ENCODE data around the gene RWDD3. TPM values are rescaled to one million over a fixed set of nuclear protein-coding genes. Genes with fewer than 3 reads are reported as not detected.

Gene RWDD3
- 12.0 and 25.7 TPM in 2 replicates for total RNA-seq (2014; rRNA removed; shearing (Covaris generic); ENCODE audit: low replicate concordance)

- H3K4me3 ChIP-seq, result peak within 1 kb of the TSS; percentile 96
- peaks cover 6% of the 10 kb centered on the region; the same call in 1 of the 2 replicates for H3K36me3 ChIP-seq
- H3K27me3 ChIP-seq, result no peaks in the 10 kb centered on the region
- peak; percentile 92 for DNase-seq
- no peaks in the 10 kb centered on the region for H3K9me3 ChIP-seq
Measured at GRCh38 chr1:95233737-95234500, at the start of gene RWDD3. Gene RWDD3 (plus strand): TSS chr1:95234210. CDS start chr1:95234231, 21 bp downstream.

GRCh38 chr1:95186149-95186548 is 47.9 kb upstream of the RWDD3 start:
- Histone ChIP-seq H3K4me3 (no peak overlapping the region), H3K36me3 (no peaks in the 10 kb centered on the region), H3K9me3 (no peaks in the 10 kb centered on the region), H3K27me3 (no peaks in the 10 kb centered on the region)
- no peak for DNase-seq

- Histone ChIP-seq H3K4me3 (no peak overlapping the region), H3K27me3 (no peaks in the 10 kb centered on the region), H3K9me3 (no peaks in the 10 kb centered on the region), H3K36me3 (no peaks in the 10 kb centered on the region)
- no peak for DNase-seq
Measured at GRCh38 chr1:95193591-95193990, 40.4 kb upstream of the RWDD3 start.

GRCh38 chr1:95195046-95195445 is 39.0 kb upstream of the RWDD3 start:
- no peaks in the 10 kb centered on the region for H3K36me3 ChIP-seq
- no peak for DNase-seq
- no peaks in the 10 kb centered on the region for H3K27me3 ChIP-seq
- H3K9me3 ChIP-seq, result no peaks in the 10 kb centered on the region
- H3K4me3 ChIP-seq, result no peak overlapping the region

- H3K36me3 ChIP-seq, result no peaks in the 10 kb centered on the region
- no peaks in the 10 kb centered on the region for H3K27me3 ChIP-seq
- no peak overlapping the region for H3K4me3 ChIP-seq
- DNase-seq, result no peak
- H3K9me3 ChIP-seq, result no peaks in the 10 kb centered on the region
Measured at GRCh38 chr1:95196017-95196416, 38.0 kb upstream of the RWDD3 start.

- H3K36me3 ChIP-seq, result no peaks in the 10 kb centered on the region
- no peak overlapping the region for H3K4me3 ChIP-seq
- DNase-seq, result no peak
- H3K9me3 ChIP-seq, result no peaks in the 10 kb centered on the region
- H3K27me3 ChIP-seq, result no peaks in the 10 kb centered on the region
Measured at GRCh38 chr1:95197616-95198252, 36.3 kb upstream of the RWDD3 start.

- H3K9me3 ChIP-seq, result no peaks in the 10 kb centered on the region
- no peaks in the 10 kb centered on the region for H3K36me3 ChIP-seq
- no peaks in the 10 kb centered on the region for H3K27me3 ChIP-seq
- H3K4me3 ChIP-seq, result no peak overlapping the region
- DNase-seq, result no peak
Measured at GRCh38 chr1:95201905-95202304, 32.1 kb upstream of the RWDD3 start.

GRCh38 chr1:95203908-95204437 is 30.0 kb upstream of the RWDD3 start:
- Histone ChIP-seq H3K27me3 (no peaks in the 10 kb centered on the region), H3K36me3 (no peaks in the 10 kb centered on the region), H3K9me3 (no peaks in the 10 kb centered on the region), H3K4me3 (no peak overlapping the region)
- no peak for DNase-seq

- no peaks in the 10 kb centered on the region for H3K36me3 ChIP-seq
- no peaks in the 10 kb centered on the region for H3K27me3 ChIP-seq
- H3K4me3 ChIP-seq, result no peak overlapping the region
- no peak for DNase-seq
- H3K9me3 ChIP-seq, result no peaks in the 10 kb centered on the region
Measured at GRCh38 chr1:95206514-95206913, 27.5 kb upstream of the RWDD3 start.

- no peak for DNase-seq
- no peaks in the 10 kb centered on the region for H3K36me3 ChIP-seq
- no peaks in the 10 kb centered on the region for H3K27me3 ChIP-seq
- H3K9me3 ChIP-seq, result no peaks in the 10 kb centered on the region
- no peak overlapping the region for H3K4me3 ChIP-seq
Measured at GRCh38 chr1:95207223-95207935, 26.6 kb upstream of the RWDD3 start.

GRCh38 chr1:95208876-95209275 is 25.1 kb upstream of the RWDD3 start:
- Histone ChIP-seq H3K9me3 (no peaks in the 10 kb centered on the region), H3K36me3 (no peaks in the 10 kb centered on the region), H3K27me3 (no peaks in the 10 kb centered on the region), H3K4me3 (no peak overlapping the region)
- DNase-seq, result no peak

GRCh38 chr1:95209291-95209690 is 24.7 kb upstream of the RWDD3 start:
- no peak for DNase-seq
- Histone ChIP-seq H3K4me3 (no peak overlapping the region), H3K27me3 (no peaks in the 10 kb centered on the region), H3K36me3 (no peaks in the 10 kb centered on the region), H3K9me3 (no peaks in the 10 kb centered on the region)

- Histone ChIP-seq H3K27me3 (no peaks in the 10 kb centered on the region; the same call in 1 of the 2 replicates), H3K9me3 (no peaks in the 10 kb centered on the region)
Measured at GRCh38 chr1:95216292-95216990, 17.6 kb upstream of the RWDD3 start.

GRCh38 chr1:95217371-95217770 is 16.6 kb upstream of the RWDD3 start:
- H3K9me3 ChIP-seq, result no peaks in the 10 kb centered on the region
- H3K36me3 ChIP-seq, result no peaks in the 10 kb centered on the region
- no peaks in the 10 kb centered on the region; the same call in 1 of the 2 replicates for H3K27me3 ChIP-seq
- no peak for DNase-seq
- no peak overlapping the region for H3K4me3 ChIP-seq

More at GRCh38 chr1:95216292-95216990, 17.6 kb upstream of the RWDD3 start:
- H3K4me3 ChIP-seq, result no peak overlapping the region
- no peaks in the 10 kb centered on the region for H3K36me3 ChIP-seq
- no peak for DNase-seq

- DNase-seq, result no peak
- Histone ChIP-seq H3K4me3 (no peak overlapping the region), H3K9me3 (no peaks in the 10 kb centered on the region), H3K36me3 (no peaks in the 10 kb centered on the region), H3K27me3 (no peaks in the 10 kb centered on the region; the same call in 1 of the 2 replicates)
Measured at GRCh38 chr1:95219407-95219806, 14.6 kb upstream of the RWDD3 start.

- Histone ChIP-seq H3K4me3 (no peak overlapping the region), H3K9me3 (no peaks in the 10 kb centered on the region), H3K36me3 (no peaks in the 10 kb centered on the region), H3K27me3 (no peaks in the 10 kb centered on the region)
- no peak for DNase-seq
Measured at GRCh38 chr1:95221306-95221705, 12.7 kb upstream of the RWDD3 start.
